HCT116 (cell line): ENCODE data around the gene TMOD1. TPM values are rescaled to one million over a fixed set of nuclear protein-coding genes. Genes with fewer than 3 reads are reported as not detected.

ENCODE experiments used
- ATAC-seq: fragments of 200-7000 bp; cut with Tn5 transposase; 2 replicates; pipeline ENCODE4 v1.9.1; 2020; ENCODE audit warnings: mild to moderate bottlenecking, moderate library complexity
- BruUV-seq: library from RNA; stranded (reverse); fragments of 400-500 nt; replicated peaks from 2 replicates; lab custom pipeline; 2021; lab: Mats Ljungman, UMichigan
- CTCF ChIA-PET: fragments of 300-600 bp; sonication (Branson Sonifier 250); formaldehyde crosslinking; loops from one replicate; lab custom pipeline; 2021; ENCODE audit warnings: antibody characterized with exemption; lab: Charles Lee
- POLR2A ChIA-PET: fragments of 300-600, 350-600 bp; sonication (Branson Sonifier 250); formaldehyde crosslinking; loops from one replicate; lab custom pipeline; 2021; ENCODE audit warnings: antibody characterized with exemption; lab: Charles Lee
- RAD21 ChIA-PET, 2 experiments: fragments of 300-600 bp; sonication (Branson Sonifier 250); formaldehyde crosslinking; loops; one replicate each; lab custom pipeline; 2023; ENCODE audit warnings: low total read pairs in 2 of 2; ENCODE audit not compliant: uncharacterized antibody in 2 of 2, unreplicated experiment in 2 of 2, low non-redundant PET in 1 of 2; lab: Charles Lee
- DNase-seq: peaks from one replicate; pipeline ENCODE4 v3.0.0-alpha.2; 2010; ENCODE audit warnings: low read depth, low spot score
- H2AFZ ChIP-seq: fragments of 200-600 bp; shearing (Covaris generic), sonication (generic); 2 replicates; pipeline ENCODE4 v1.6.1; 2017; ENCODE audit warnings: low read depth, mixed run types, mixed read lengths, antibody characterized with exemption, low read length; ENCODE audit not compliant: poor library complexity, severe bottlenecking
- H3K27ac ChIP-seq: 2 replicates; pipeline ENCODE4 v1.5.1; 2012; ENCODE audit warnings: low read depth, low read length
- H3K27me3 ChIP-seq: fragments of 200-600 bp; sonication (generic); 2 replicates; pipeline ENCODE4 v1.6.1; 2016; ENCODE audit warnings: mixed run types, low read length, mixed read lengths; ENCODE audit not compliant: insufficient read depth
- H3K36me3 ChIP-seq, 2 experiments: fragments of 200-500 bp in 1 of 2; fragments of 200-600 bp in 1 of 2; sonication (Bioruptor generic) in 1 of 2; sonication (generic) in 1 of 2; 2 replicates each; pipeline versions ENCODE4 v1.5.1 to v1.6.1; 2014 to 2016; ENCODE audit warnings: low read length in 2 of 2, inconsistent platforms in 1 of 2, mixed read lengths in 1 of 2, mixed run types in 1 of 2; ENCODE audit not compliant: insufficient read depth in 2 of 2, control insufficient read depth in 1 of 2
- H3K4me1 ChIP-seq, 2 experiments: fragments of 200-600 bp in 1 of 2; sonication (generic) in 1 of 2; 2 replicates each; pipeline versions ENCODE4 v1.5.1 to v1.6.1; 2012 to 2017; ENCODE audit warnings: low read length in 2 of 2, inconsistent platforms in 1 of 2, mild to moderate bottlenecking in 1 of 2, mixed read lengths in 1 of 2, mixed run types in 1 of 2, moderate library complexity in 1 of 2; ENCODE audit not compliant: insufficient read depth in 2 of 2, control insufficient read depth in 1 of 2
- H3K4me2 ChIP-seq: fragments of 200-600 bp; sonication (generic); 2 replicates; pipeline ENCODE4 v1.6.1; 2017; ENCODE audit warnings: mixed run types, low read length, mixed read lengths
- H3K4me3 ChIP-seq, 2 experiments: fragments of 200-600 bp in 1 of 2; sonication (generic) in 1 of 2; replicated peaks in 1 of 2; 2 replicates each; pipeline ENCODE4 v1.5.1; 2011 to 2016; ENCODE audit warnings: low read length in 2 of 2, control low read depth in 1 of 2, low read depth in 1 of 2, mild to moderate bottlenecking in 1 of 2, mixed read lengths in 1 of 2, mixed run types in 1 of 2
- H3K79me2 ChIP-seq: fragments of 200-600 bp; sonication (generic); 2 replicates; pipeline ENCODE4 v1.6.1; 2017; ENCODE audit warnings: mild to moderate bottlenecking, mixed run types, low read length, moderate library complexity, mixed read lengths; ENCODE audit not compliant: insufficient read depth
- H3K9ac ChIP-seq: fragments of 200-600 bp; sonication (generic); 2 replicates; pipeline ENCODE4 v1.6.1; 2016; ENCODE audit warnings: low read length, mixed read lengths
- H3K9me2 ChIP-seq: fragments of 200-600 bp; sonication (generic), shearing (Covaris generic); 2 replicates; pipeline ENCODE4 v1.6.1; 2017; ENCODE audit warnings: mixed run types, mild to moderate bottlenecking, moderate library complexity; ENCODE audit not compliant: insufficient read depth
- H3K9me3 ChIP-seq, 2 experiments: fragments of 200-500 bp in 1 of 2; fragments of 200-600 bp in 1 of 2; sonication (Bioruptor generic) in 1 of 2; sonication (generic) in 1 of 2; 2 replicates each; pipeline ENCODE4 v1.6.1; 2014 to 2017; ENCODE audit warnings: low read length in 2 of 2, mixed read lengths in 2 of 2, inconsistent platforms in 1 of 2, low read depth in 1 of 2, mild to moderate bottlenecking in 1 of 2, mixed run types in 1 of 2, moderate library complexity in 1 of 2; ENCODE audit not compliant: control insufficient read depth in 1 of 2, insufficient read depth in 1 of 2
- H4K20me1 ChIP-seq: fragments of 200-600 bp; sonication (generic), shearing (Covaris generic); 2 replicates; pipeline ENCODE4 v1.6.1; 2017; ENCODE audit warnings: mixed run types, mild to moderate bottlenecking, moderate library complexity; ENCODE audit not compliant: insufficient read depth
- CBX3 ChIP-seq: IDR thresholded peaks from 2 replicates; pipeline ENCODE4 v1.6.1; 2012; ENCODE audit warnings: low read depth
- CEBPB ChIP-seq: IDR thresholded peaks from 2 replicates; pipeline ENCODE4 v1.6.1; 2012; ENCODE audit warnings: low read depth
- ELF1 ChIP-seq: IDR thresholded peaks from 2 replicates; pipeline ENCODE4 v1.6.1; 2012; ENCODE audit warnings: low read depth, borderline replicate concordance
- EZH2 ChIP-seq: fragments of 200-600 bp; sonication (generic); IDR thresholded peaks from 2 replicates; pipeline ENCODE4 v1.6.1; 2017; ENCODE audit warnings: antibody characterized with exemption, mixed run types
- EZH2phosphoT487 ChIP-seq: fragments of 200-600 bp; IDR thresholded peaks from 2 replicates; pipeline ENCODE4 v1.6.1; 2018; ENCODE audit warnings: antibody characterized with exemption, borderline replicate concordance
- FOSL1 ChIP-seq: IDR thresholded peaks from 2 replicates; pipeline ENCODE4 v1.6.1; 2012; ENCODE audit warnings: low read depth
- JUND ChIP-seq: IDR thresholded peaks from 2 replicates; pipeline ENCODE4 v1.6.1; 2012
- POLR2A ChIP-seq: IDR thresholded peaks from 2 replicates; pipeline ENCODE4 v1.7.0; 2011; ENCODE audit warnings: borderline replicate concordance; ENCODE audit not compliant: insufficient read depth, insufficient read length; ENCODE audit errors: extremely low read depth
- POLR2AphosphoS5 ChIP-seq: IDR thresholded peaks from 2 replicates; pipeline ENCODE4 v1.6.1; 2011; ENCODE audit warnings: mild to moderate bottlenecking, low read depth, low read length, moderate library complexity
- RAD21 ChIP-seq: IDR thresholded peaks from 2 replicates; pipeline ENCODE4 v1.6.1; 2012; ENCODE audit warnings: low read depth, mild to moderate bottlenecking
- SIN3A ChIP-seq: IDR thresholded peaks from 2 replicates; pipeline ENCODE4 v1.6.1; 2012; ENCODE audit warnings: low read depth
- SP1 ChIP-seq: IDR thresholded peaks from 2 replicates; pipeline ENCODE4 v1.6.1; 2012; ENCODE audit warnings: low read depth
- TCF7L2 ChIP-seq: IDR thresholded peaks from 2 replicates; pipeline ENCODE4 v1.7.0; 2011; ENCODE audit warnings: borderline replicate concordance, inconsistent platforms; ENCODE audit not compliant: insufficient read depth, insufficient read length; ENCODE audit errors: extremely low read depth
- YY1 ChIP-seq: IDR thresholded peaks from 2 replicates; pipeline ENCODE4 v1.6.1; 2011; ENCODE audit warnings: low read length, low read depth, moderate library complexity, mild to moderate bottlenecking; ENCODE audit not compliant: insufficient replicate concordance; ENCODE audit errors: extremely low read depth
- ZFX ChIP-seq: fragments of 450-650 bp; IDR thresholded peaks from 2 replicates; pipeline ENCODE4 v1.6.1; 2017
- ZNF274 ChIP-seq: fragments of 200-500 bp; sonication (Bioruptor generic); IDR thresholded peaks from 2 replicates; pipeline ENCODE4 v1.6.1; 2014; ENCODE audit warnings: mild to moderate bottlenecking, low read depth, low read length, inconsistent platforms
- intact Hi-C: fragments of 100-400 bp; cut with micrococcal nuclease; formaldehyde crosslinking; loops from 2 replicates; pipeline ENCODE4 v1.10.0; 2022
- total RNA-seq: library from RNA; stranded (reverse); gene quantifications from one replicate; pipeline ENCODE4 v1.2.1, GENCODE V29; 2021; ENCODE audit not compliant: unreplicated experiment
- TF ChIP-seq, protein P1 (sequence below): IDR thresholded peaks from 2 replicates; pipeline ENCODE4 v1.6.1; 2012
- TF ChIP-seq, protein P2 (sequence below): IDR thresholded peaks from 2 replicates; pipeline ENCODE4 v1.6.1; 2011; ENCODE audit warnings: mild to moderate bottlenecking, low read length, moderate library complexity; ENCODE audit not compliant: insufficient replicate concordance; ENCODE audit errors: extremely low read depth
- TF ChIP-seq, protein P3 (sequence below): IDR thresholded peaks from 2 replicates; pipeline ENCODE4 v1.6.1; 2012; ENCODE audit warnings: low read depth

The TMOD1 gene
- total RNA-seq, 1 experiment from 2014 or later, result 4.4 TPM

- Histone ChIP-seq H4K20me1 (no peaks in the 10 kb centered on the region), H3K9ac (no peak overlapping the region), H3K4me3 (no peak overlapping the region), H3K9me2 (no peaks in the 10 kb centered on the region), H3K27me3 (no peaks in the 10 kb centered on the region), H3K27ac (no peak overlapping the region), H3K79me2 (no peaks in the 10 kb centered on the region), H2AFZ (no peak overlapping the region), H3K9me3 (no peaks in the 10 kb centered on the region), H3K36me3 (no peaks in the 10 kb centered on the region), H3K4me2 (no peak overlapping the region), H3K4me1 (peaks cover 5 to 22% of the 10 kb centered on the region in 2 experiments; a peak in 2 of 4 replicates)
- ChIA-PET POLR2A (no interaction called here), RAD21 (no interaction called here), CTCF (no interaction called here)
- no TSS peak for BruUV-seq
- DNase-seq (no peak), ATAC-seq (no peak)
- intact Hi-C loops, result no loop called here
- no peak for TF ChIP-seq YY1
- TF ChIP-seq ZNF274, result no peak
- TF ChIP-seq SIN3A, result no peak
- TF ChIP-seq RAD21, result no peak
- TF ChIP-seq ELF1, result no peak
- TF ChIP-seq EZH2phosphoT487, result no peak
- no peak for TF ChIP-seq JUND
- TF ChIP-seq CEBPB, result no peak
- no peak for TF ChIP-seq ZFX
- TF ChIP-seq FOSL1, result no peak
- no peak for TF ChIP-seq SP1
- no peak for TF ChIP-seq POLR2AphosphoS5
- TF ChIP-seq TCF7L2, result no peak
- TF ChIP-seq, protein P1, sequence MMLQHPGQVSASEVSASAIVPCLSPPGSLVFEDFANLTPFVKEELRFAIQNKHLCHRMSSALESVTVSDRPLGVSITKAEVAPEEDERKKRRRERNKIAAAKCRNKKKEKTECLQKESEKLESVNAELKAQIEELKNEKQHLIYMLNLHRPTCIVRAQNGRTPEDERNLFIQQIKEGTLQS, result no peak
- TF ChIP-seq POLR2A, result no peak
- no peak for TF ChIP-seq EZH2
- TF ChIP-seq, protein P2, sequence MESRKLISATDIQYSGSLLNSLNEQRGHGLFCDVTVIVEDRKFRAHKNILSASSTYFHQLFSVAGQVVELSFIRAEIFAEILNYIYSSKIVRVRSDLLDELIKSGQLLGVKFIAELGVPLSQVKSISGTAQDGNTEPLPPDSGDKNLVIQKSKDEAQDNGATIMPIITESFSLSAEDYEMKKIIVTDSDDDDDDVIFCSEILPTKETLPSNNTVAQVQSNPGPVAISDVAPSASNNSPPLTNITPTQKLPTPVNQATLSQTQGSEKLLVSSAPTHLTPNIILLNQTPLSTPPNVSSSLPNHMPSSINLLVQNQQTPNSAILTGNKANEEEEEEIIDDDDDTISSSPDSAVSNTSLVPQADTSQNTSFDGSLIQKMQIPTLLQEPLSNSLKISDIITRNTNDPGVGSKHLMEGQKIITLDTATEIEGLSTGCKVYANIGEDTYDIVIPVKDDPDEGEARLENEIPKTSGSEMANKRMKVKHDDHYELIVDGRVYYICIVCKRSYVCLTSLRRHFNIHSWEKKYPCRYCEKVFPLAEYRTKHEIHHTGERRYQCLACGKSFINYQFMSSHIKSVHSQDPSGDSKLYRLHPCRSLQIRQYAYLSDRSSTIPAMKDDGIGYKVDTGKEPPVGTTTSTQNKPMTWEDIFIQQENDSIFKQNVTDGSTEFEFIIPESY, result no peak
- TF ChIP-seq, protein P3, sequence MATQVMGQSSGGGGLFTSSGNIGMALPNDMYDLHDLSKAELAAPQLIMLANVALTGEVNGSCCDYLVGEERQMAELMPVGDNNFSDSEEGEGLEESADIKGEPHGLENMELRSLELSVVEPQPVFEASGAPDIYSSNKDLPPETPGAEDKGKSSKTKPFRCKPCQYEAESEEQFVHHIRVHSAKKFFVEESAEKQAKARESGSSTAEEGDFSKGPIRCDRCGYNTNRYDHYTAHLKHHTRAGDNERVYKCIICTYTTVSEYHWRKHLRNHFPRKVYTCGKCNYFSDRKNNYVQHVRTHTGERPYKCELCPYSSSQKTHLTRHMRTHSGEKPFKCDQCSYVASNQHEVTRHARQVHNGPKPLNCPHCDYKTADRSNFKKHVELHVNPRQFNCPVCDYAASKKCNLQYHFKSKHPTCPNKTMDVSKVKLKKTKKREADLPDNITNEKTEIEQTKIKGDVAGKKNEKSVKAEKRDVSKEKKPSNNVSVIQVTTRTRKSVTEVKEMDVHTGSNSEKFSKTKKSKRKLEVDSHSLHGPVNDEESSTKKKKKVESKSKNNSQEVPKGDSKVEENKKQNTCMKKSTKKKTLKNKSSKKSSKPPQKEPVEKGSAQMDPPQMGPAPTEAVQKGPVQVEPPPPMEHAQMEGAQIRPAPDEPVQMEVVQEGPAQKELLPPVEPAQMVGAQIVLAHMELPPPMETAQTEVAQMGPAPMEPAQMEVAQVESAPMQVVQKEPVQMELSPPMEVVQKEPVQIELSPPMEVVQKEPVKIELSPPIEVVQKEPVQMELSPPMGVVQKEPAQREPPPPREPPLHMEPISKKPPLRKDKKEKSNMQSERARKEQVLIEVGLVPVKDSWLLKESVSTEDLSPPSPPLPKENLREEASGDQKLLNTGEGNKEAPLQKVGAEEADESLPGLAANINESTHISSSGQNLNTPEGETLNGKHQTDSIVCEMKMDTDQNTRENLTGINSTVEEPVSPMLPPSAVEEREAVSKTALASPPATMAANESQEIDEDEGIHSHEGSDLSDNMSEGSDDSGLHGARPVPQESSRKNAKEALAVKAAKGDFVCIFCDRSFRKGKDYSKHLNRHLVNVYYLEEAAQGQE, result no peak
- TF ChIP-seq CBX3, result no peak
- TF ChIP-seq, all 23 proteins: peak for 0
Observed at GRCh38 chr9:97506787-97507186, 5.3 kb downstream of the TMOD1 start.
